GDM1 (cell line): Measurements from ENCODE around the gene WWTR1.

ENCODE experiments used
- DNase-seq: peaks from one replicate; lab custom pipeline; 2025; lab: John Stamatoyannopoulos, UW

Gene WWTR1

GRCh38 chr3:149654188-149654601 is 3.6 kb downstream of the WWTR1 start:
- no peak for DNase-seq

DNA sequence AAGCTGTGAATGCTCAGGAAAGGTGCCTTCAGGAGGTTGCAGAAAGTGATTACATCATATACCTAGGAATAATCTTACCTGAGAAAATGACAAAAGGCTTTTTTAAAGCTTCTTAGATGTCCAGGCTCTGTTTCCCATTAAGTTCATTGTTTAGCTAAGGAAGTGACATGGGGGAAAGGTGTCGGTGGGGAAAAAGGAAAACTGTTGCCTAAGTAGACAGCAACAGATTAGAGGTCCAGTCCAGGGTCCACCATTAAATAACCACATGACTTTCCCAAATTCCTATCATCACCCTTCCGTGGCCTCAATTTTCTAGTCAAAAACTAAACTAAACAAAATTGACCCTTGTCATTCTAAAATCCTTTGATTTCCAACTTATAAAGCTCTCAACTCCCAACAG is 4.3 kb downstream of the WWTR1 start:
- no peak for DNase-seq

DNA sequence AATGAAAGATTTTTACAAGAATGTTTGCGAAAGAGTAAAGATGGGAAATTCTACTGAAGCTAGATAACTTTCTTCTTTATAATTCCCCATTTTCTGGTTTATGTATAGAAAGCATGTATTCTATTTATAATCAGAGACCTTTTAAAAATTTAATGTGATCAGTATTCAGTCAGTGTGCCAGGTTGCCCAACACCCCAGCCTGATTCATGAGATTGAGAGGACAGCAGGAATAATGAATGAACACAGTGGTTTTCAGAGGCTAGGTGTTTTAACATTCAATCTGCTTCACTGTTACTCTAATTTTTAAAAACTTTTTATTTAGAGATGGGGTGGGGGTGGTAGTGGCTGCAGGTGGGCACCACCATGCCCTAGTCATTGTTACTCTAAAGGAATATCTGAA is 4.7 kb downstream of the WWTR1 start:
- no peak for DNase-seq

DNA sequence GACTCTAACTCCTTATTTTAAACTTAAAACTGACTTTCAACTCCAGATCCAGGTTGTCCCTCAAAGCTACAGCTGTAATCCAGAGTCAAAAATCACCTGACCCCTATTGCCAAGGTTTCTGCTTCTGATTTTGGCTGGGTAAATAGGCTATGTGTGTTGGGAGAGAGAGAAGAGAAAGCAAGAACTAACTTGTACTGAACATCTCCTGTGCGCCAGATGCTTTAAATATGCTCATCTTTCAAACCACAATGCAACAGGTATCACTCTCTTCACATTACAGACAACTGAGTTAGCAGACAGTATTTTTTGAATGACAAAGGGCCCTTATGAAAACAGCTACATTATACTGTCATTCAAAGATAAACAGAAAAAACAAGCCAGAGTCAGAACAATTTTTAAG is 7.0 kb downstream of the WWTR1 start:
- no peak for DNase-seq

GRCh38 chr3:149648525-149648924 is 9.3 kb downstream of the WWTR1 start:
- no peak for DNase-seq

DNA sequence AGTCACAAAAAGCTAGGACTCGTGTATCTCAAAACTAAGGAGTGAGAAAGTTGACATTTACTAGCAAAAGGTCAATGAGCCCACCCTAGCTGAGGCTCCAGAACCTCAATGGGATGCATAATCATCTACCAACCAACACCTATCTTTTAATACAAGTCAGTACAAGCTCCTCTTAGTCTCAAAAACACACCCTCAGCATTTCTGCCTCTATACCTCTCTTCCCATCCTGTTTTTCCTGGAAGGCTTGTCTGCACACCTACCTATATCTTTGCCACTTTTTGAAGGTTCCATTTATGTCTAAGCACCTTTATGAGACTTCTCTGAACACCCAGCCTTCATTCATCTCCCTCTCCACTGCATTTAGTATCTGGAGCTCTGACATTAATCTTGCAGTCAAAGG is 10.0 kb downstream of the WWTR1 start:
- DNase-seq = no peak

DNA sequence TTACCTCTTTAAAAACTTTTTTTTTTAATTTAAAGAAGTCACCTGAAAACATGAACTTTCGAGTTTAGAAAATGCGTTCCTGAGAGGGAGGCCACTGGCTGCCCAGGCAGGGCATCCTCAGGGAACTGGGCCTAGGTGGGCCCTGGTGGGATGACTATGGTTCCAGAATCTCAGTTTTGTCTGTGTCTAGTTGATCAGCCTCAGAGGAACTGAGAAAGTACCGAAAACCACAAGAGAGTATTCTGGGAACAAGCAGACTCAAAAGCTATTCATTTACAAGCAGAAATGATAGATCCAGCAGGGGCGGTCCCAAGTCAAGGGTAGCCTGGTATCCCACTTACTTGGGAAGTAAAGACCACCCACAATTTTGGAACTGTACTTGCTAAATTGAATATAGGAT is 10.5 kb downstream of the WWTR1 start:
- no peak for DNase-seq

- no peak for DNase-seq
Measured at GRCh38 chr3:149646181-149646766, 11.6 kb downstream of the WWTR1 start.

DNA sequence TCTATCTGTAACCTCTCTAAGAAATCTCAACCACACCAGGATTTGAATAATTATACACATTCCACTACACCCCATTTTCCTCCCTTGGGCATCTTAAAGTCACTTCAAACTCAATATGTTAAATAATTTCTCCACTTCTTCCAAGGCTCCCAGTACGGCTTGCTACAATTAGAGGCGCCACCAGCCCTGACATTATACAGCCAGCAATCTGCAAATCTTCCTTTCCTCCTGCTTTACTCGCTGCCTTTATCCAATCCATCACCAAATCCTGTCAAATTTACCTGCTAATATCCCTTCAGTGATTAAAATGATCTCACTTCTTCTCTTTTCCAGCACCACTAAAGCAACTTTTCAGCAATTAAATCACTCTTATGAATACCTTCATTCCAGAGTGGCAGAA is 13.9 kb downstream of the WWTR1 start:
- DNase-seq = no peak

- DNase-seq = no peak
Measured at GRCh38 chr3:149643482-149643798, 14.4 kb downstream of the WWTR1 start.

DNA sequence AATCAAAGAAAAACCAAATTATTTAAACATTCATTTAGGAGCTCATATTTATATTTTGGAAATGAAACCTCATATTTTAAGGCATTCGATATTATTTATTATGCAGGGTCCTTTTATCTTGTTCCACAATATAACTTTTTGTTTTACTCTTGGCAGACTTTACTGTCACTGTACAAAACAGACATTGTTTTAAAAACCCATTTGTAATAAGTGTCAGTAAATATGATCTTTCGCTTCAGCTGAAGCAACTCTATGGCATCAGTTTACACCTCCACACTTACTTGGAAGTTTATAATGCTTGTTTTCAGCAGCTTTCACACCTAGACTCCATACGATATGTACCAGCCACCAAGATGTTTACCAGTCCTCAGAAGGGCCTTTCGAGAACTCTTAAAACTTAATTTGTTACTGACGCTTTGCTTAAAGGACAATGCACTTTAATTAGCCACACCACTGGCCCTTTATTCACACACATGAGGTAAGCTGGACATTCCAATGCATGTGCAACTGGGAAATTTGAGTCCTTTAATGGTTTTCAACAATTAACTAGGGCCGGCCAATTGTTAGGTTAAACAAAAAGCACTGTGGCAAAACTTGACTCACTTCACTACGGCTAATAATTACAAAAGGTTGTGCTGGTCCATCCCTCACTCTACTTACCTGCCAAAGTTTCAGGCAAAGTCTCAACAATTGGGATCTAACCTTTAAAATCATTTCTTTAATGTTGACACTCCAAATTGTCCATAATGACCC is 16.7 kb downstream of the WWTR1 start:
- DNase-seq = no peak

GRCh38 chr3:149639093-149639486 is 18.7 kb downstream of the WWTR1 start:
- DNase-seq = no peak

DNA sequence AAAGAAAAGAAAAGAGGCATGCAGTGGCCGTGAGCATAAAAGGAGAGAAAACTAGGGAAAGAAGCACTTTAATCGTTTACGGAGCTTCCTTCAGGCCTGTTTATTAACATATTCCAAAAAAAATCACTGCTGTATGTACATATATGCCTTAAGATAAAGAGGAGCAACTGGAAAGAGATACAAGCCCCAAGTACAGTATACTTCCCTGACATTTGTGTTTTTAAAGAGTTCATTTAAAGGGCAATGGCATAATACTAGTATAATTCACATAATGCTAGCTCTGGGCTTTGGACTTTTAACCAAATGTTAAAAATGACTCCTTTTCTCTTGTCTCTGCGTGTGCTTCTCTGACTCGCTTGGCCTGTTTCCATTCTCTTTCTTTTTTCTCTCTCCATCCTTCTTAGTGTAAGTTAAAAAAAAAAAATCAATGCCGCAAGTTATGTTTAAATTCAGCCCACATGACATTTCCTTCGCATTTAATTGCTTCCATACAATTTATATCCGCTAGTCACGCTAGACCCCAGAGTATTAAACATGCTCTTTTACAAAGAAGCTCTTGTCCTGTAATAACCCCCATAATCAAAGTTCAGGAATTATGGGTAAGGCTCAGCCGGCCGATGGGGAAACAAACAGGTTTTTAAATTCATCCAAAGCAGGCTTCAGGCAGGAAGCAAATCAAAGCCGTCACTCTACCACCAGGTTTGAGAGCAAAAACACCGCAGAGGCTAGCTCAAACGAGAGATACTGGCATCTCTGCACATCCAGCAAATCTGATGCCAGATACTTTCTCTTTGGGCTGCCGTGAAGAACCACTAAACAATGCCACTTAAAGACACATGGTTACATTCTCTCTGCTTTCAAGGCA is 19.4 kb downstream of the WWTR1 start:
- no peak for DNase-seq

- no peak for DNase-seq
Measured at GRCh38 chr3:149635396-149635795, 22.4 kb downstream of the WWTR1 start.

DNA sequence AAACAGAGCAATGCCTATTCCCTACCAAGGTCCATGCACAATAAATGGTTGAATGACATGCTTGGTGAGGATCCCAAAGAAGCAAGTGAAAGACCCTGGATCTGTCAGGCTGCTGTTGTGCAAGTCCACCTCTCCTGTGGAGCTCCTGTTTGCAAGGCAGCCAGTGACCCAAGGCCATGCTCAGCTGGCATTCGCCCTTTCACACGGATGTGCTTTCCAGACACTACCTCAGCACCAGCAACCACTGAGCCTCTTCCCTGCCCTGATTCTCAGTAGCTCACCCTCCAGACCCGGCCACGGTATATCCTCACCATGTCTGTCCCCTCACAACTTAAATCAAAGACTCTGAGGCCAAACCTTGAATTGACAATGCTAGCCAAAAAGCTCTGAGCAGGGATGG is 23.3 kb downstream of the WWTR1 start:
- no peak for DNase-seq

DNA sequence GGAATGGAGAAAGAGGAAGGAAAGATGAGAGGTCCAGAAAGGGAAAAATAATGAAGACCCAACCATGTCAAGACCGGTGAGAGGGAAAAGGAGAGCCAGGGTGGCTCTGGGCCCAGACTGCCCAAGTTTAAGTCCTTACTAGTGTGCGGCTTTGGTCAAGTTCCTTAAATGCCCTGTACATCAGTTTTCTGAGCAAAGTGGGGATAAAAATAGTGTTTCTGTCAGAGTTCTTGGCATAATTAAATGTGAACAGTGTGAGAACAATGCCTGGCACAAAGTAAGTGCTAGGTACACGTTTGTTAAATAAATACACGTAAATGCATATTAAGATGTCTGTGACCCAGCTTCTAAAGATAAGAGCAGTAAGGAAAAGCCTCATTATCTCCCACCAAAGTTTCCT is 23.8 kb downstream of the WWTR1 start:
- DNase-seq = no peak

GRCh38 chr3:149632225-149632624 is 25.6 kb downstream of the WWTR1 start:
- DNase-seq = no peak

DNA sequence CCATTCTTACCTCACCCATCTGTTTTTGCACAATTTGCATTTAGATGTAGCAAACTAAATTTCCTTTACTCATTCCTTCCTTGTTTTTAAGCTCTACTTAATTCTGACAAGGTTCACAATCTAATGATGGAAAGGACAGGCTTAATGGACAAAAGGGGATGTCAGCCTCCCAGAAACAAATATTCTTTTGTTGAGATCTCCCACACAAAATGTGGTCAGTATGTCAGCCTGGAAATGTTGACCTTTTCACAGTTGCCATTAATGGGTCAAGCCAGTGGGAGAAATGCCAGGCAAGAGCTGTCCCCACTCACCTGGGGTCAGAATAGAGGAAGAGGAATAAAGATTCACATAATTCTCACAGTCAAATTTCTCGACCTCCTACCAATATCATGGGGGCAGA is 27.0 kb downstream of the WWTR1 start:
- DNase-seq = no peak

GRCh38 chr3:149628957-149629670 is 28.7 kb downstream of the WWTR1 start:
- DNase-seq = no peak

GRCh38 chr3:149626671-149627070 is 31.2 kb downstream of the WWTR1 start:
- no peak for DNase-seq

- DNase-seq = no peak
Measured at GRCh38 chr3:149625795-149626194, 32.0 kb downstream of the WWTR1 start.

DNA sequence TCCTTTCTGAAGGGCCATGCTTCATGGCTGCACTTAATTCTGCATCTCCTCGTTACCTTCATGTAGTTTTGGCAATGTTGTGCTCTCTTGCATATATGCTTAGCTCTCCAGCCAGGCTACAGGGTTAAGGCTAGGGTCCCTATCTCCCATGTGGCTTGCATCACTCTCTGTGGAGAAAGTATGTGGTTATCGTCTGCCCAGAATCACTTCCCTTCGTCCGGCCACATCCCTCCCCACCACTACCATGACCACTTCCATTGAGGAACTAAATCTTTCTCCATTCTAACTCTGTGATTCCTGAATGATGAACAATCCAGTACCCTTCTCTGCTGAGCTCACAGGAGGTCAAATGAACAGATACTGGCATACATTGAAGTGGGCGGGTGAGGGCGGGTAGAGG is 34.0 kb downstream of the WWTR1 start:
- peak; percentile 58 for DNase-seq
